ENCODE measurements around the gene VPS35L. TPM values are rescaled to one million over a fixed set of nuclear protein-coding genes. Genes with fewer than 3 reads are reported as not detected.

The VPS35L gene
- total RNA-seq, 1 donor from 2014 or later, result 79.0 TPM

- no peaks in the 10 kb centered on the region for H3K9me3 Mint-ChIP-seq (ENCODE audit: unreplicated experiment)
- no peak for DNase-seq (ENCODE audit: extremely low spot score, unreplicated experiment)
- no peak for TF ChIP-seq CTCF (IDR thresholded peaks at IDR 0.05)
- no peak overlapping the region for H3K27ac Mint-ChIP-seq (ENCODE audit: unreplicated experiment)
- peaks cover 7% of the 10 kb centered on the region for H3K4me1 Mint-ChIP-seq (ENCODE audit: unreplicated experiment)
- no peak overlapping the region for H3K4me3 Mint-ChIP-seq (ENCODE audit: unreplicated experiment)
- no peaks in the 10 kb centered on the region for H3K27me3 Mint-ChIP-seq (ENCODE audit: unreplicated experiment)
- peaks cover 3% of the 10 kb centered on the region for H3K36me3 Mint-ChIP-seq (ENCODE audit: unreplicated experiment)
Observed at GRCh38 chr16:19737306-19738038, 182.0 kb downstream of the VPS35L start.

- Mint-ChIP-seq H3K4me1 (ENCODE audit: unreplicated experiment) (peaks cover 3% of the 10 kb centered on the region), H3K27me3 (ENCODE audit: unreplicated experiment) (no peaks in the 10 kb centered on the region), H3K27ac (ENCODE audit: unreplicated experiment) (no peak overlapping the region), H3K4me3 (ENCODE audit: unreplicated experiment) (no peak overlapping the region), H3K36me3 (ENCODE audit: unreplicated experiment) (no peaks in the 10 kb centered on the region), H3K9me3 (ENCODE audit: unreplicated experiment) (no peaks in the 10 kb centered on the region)
- TF ChIP-seq CTCF (IDR thresholded peaks at IDR 0.05), result no peak
- DNase-seq (ENCODE audit: extremely low spot score, unreplicated experiment), result no peak
Observed at GRCh38 chr16:19741354-19741753, 185.9 kb downstream of the VPS35L start.

DNA sequence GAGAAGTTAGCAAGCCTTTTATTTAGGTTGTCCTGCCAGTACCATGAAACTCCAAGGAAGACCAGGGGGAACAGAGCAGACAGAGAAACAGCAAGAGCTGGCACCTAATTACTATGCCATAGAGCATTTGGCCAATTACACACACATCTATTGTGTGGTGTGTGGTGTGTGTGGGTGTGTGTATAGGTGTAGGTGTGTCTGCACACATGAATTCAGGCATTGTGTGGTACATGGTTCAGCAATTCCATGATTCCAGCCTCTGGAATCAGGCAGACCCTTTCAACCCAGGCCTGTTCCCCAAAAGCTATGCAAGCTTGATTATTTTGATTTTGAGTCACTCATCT lies 188.3 kb downstream of the VPS35L start:
- Mint-ChIP-seq H3K27me3 (ENCODE audit: unreplicated experiment) (no peaks in the 10 kb centered on the region), H3K9me3 (ENCODE audit: unreplicated experiment) (no peaks in the 10 kb centered on the region), H3K36me3 (ENCODE audit: unreplicated experiment) (no peaks in the 10 kb centered on the region), H3K4me1 (ENCODE audit: unreplicated experiment) (peaks cover 5% of the 10 kb centered on the region), H3K27ac (ENCODE audit: unreplicated experiment) (no peak overlapping the region), H3K4me3 (ENCODE audit: unreplicated experiment) (no peak overlapping the region)
- TF ChIP-seq CTCF (IDR thresholded peaks at IDR 0.05), result no peak
- DNase-seq (ENCODE audit: extremely low spot score, unreplicated experiment), result no peak

DNA sequence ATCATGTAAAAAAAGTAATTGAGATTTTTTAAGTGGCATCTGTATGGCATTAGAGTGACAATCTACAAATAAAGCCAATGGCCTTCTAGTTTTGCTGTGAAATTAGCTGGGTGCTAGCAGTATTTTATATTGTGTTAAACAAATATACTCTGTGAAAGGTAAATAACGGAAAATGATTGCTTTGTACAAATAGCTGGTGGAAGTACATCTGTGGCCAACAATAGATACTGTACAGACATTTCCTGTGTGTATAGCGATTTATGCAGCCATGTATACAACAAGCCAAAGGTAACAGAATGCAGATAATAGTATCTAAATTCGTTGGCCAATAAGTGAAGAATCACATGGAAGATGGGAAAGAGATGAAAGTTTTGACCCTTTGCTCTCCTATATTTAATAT lies 189.2 kb downstream of the VPS35L start:
- H3K27ac Mint-ChIP-seq (ENCODE audit: unreplicated experiment), result no peak overlapping the region
- H3K4me1 Mint-ChIP-seq (ENCODE audit: unreplicated experiment), result peaks cover 9% of the 10 kb centered on the region

More for the DNA sequence above, 189.2 kb downstream of the VPS35L start:
- no peaks in the 10 kb centered on the region for H3K9me3 Mint-ChIP-seq (ENCODE audit: unreplicated experiment)
- no peaks in the 10 kb centered on the region for H3K36me3 Mint-ChIP-seq (ENCODE audit: unreplicated experiment)
- no peak overlapping the region for H3K4me3 Mint-ChIP-seq (ENCODE audit: unreplicated experiment)
- no peaks in the 10 kb centered on the region for H3K27me3 Mint-ChIP-seq (ENCODE audit: unreplicated experiment)
- no peak for DNase-seq (ENCODE audit: extremely low spot score, unreplicated experiment)
- no peak for TF ChIP-seq CTCF (IDR thresholded peaks at IDR 0.05)

All from osteocyte (in vitro differentiated cells).